ENCODE data around the gene NIM1K.

DNA sequence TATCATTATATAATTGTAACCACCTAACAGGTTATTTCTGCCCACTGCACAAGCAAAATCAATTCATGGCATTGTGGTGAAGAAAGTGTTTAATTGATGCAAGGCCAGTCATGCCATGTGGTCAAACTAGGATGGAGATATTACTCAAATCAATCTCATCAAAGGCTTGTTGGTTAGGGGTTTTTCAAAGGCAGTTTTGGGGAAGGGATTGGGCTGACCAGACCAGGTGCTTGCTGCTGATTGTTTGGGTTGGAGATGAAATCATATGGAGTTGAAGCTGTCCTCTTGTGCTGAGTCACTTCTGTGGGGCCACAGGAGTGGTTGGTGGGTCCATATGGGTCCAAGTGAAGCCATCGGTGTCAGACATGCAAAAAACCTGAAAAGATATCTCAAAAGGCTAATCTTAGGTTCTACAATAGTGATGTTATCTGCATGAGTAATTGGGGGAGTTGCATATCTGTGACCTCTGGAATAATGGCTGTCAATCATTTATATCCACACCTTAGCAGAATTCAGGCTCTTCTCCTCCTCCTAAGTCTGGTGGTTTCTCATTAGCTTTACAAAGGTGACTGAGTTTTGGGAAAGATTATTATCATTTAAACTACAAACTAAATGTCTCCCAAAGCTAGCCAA lies 76.3 kb downstream of the NIM1K start:
- TF ChIP-seq YY1 (tag by site-specific recombination; IDR thresholded peaks at IDR 0.05) = no peak
- TF ChIP-seq, protein P1, sequence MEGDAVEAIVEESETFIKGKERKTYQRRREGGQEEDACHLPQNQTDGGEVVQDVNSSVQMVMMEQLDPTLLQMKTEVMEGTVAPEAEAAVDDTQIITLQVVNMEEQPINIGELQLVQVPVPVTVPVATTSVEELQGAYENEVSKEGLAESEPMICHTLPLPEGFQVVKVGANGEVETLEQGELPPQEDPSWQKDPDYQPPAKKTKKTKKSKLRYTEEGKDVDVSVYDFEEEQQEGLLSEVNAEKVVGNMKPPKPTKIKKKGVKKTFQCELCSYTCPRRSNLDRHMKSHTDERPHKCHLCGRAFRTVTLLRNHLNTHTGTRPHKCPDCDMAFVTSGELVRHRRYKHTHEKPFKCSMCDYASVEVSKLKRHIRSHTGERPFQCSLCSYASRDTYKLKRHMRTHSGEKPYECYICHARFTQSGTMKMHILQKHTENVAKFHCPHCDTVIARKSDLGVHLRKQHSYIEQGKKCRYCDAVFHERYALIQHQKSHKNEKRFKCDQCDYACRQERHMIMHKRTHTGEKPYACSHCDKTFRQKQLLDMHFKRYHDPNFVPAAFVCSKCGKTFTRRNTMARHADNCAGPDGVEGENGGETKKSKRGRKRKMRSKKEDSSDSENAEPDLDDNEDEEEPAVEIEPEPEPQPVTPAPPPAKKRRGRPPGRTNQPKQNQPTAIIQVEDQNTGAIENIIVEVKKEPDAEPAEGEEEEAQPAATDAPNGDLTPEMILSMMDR (tag by site-specific recombination; IDR thresholded peaks at IDR 0.05) = no peak
- no peak for TF ChIP-seq ZNF138 (tag by site-specific recombination; IDR thresholded peaks at IDR 0.05; ENCODE audit: borderline replicate concordance)
- TF ChIP-seq, protein P2, sequence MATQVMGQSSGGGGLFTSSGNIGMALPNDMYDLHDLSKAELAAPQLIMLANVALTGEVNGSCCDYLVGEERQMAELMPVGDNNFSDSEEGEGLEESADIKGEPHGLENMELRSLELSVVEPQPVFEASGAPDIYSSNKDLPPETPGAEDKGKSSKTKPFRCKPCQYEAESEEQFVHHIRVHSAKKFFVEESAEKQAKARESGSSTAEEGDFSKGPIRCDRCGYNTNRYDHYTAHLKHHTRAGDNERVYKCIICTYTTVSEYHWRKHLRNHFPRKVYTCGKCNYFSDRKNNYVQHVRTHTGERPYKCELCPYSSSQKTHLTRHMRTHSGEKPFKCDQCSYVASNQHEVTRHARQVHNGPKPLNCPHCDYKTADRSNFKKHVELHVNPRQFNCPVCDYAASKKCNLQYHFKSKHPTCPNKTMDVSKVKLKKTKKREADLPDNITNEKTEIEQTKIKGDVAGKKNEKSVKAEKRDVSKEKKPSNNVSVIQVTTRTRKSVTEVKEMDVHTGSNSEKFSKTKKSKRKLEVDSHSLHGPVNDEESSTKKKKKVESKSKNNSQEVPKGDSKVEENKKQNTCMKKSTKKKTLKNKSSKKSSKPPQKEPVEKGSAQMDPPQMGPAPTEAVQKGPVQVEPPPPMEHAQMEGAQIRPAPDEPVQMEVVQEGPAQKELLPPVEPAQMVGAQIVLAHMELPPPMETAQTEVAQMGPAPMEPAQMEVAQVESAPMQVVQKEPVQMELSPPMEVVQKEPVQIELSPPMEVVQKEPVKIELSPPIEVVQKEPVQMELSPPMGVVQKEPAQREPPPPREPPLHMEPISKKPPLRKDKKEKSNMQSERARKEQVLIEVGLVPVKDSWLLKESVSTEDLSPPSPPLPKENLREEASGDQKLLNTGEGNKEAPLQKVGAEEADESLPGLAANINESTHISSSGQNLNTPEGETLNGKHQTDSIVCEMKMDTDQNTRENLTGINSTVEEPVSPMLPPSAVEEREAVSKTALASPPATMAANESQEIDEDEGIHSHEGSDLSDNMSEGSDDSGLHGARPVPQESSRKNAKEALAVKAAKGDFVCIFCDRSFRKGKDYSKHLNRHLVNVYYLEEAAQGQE (tag by site-specific recombination; IDR thresholded peaks at IDR 0.05) = no peak
- TF ChIP-seq ZNF768 (tag by site-specific recombination; IDR thresholded peaks at IDR 0.05) = no peak
- TF ChIP-seq, protein P3, sequence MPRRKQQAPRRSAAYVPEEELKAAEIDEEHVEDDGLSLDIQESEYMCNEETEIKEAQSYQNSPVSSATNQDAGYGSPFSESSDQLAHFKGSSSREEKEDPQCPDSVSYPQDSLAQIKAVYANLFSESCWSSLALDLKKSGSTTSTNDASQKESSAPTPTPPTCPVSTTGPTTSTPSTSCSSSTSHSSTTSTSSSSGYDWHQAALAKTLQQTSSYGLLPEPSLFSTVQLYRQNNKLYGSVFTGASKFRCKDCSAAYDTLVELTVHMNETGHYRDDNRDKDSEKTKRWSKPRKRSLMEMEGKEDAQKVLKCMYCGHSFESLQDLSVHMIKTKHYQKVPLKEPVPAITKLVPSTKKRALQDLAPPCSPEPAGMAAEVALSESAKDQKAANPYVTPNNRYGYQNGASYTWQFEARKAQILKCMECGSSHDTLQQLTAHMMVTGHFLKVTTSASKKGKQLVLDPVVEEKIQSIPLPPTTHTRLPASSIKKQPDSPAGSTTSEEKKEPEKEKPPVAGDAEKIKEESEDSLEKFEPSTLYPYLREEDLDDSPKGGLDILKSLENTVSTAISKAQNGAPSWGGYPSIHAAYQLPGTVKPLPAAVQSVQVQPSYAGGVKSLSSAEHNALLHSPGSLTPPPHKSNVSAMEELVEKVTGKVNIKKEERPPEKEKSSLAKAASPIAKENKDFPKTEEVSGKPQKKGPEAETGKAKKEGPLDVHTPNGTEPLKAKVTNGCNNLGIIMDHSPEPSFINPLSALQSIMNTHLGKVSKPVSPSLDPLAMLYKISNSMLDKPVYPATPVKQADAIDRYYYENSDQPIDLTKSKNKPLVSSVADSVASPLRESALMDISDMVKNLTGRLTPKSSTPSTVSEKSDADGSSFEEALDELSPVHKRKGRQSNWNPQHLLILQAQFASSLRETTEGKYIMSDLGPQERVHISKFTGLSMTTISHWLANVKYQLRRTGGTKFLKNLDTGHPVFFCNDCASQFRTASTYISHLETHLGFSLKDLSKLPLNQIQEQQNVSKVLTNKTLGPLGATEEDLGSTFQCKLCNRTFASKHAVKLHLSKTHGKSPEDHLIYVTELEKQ (tag by site-specific recombination; IDR thresholded peaks at IDR 0.05; ENCODE audit: borderline replicate concordance) = no peak
- TF ChIP-seq ZNF473 (tag by site-specific recombination; IDR thresholded peaks at IDR 0.05) = no peak
- TF ChIP-seq ZNF248 (tag by site-specific recombination; IDR thresholded peaks at IDR 0.05) = no peak
- TF ChIP-seq ZNF24 (tag by site-specific recombination; IDR thresholded peaks at IDR 0.05) = no peak
- TF ChIP-seq HOXA7 (CRISPR knock-in tag; IDR thresholded peaks at IDR 0.05; ENCODE audit: borderline replicate concordance) = no peak
